HG03571 (cell line): Measurements from ENCODE around the gene CAST.
"Not testable (repeated sequence)": the region's sequence is repeated elsewhere in the genome, so short reads cannot be mapped to it uniquely, and the experiment has no call there.

Source experiments
- ATAC-seq: cut with Tn5 transposase; IDR thresholded peaks from one replicate; pipeline ENCODE4 v1.9.1; 2021; ENCODE audit not compliant: unreplicated experiment

Gene CAST

DNA sequence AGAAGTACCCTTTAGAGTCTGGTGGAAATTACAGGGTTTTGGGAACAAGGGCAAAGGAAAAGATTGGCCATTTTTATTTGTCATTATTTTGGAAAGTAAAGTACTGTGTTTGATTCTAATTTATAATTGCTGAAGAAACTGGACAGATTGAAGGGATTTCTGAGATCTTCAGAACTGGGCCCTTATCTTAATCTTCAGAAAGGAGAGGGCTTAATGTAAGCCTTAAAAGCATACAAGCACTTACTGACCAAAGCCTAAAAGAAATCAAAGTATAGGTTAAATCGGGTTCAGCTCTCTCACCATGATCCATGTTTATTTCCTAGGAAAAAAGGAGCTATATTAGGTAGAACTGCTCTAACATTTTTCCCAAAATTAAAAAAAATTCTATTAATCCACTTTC, 109.9 kb downstream of the CAST start:
- ATAC-seq: no peak

DNA sequence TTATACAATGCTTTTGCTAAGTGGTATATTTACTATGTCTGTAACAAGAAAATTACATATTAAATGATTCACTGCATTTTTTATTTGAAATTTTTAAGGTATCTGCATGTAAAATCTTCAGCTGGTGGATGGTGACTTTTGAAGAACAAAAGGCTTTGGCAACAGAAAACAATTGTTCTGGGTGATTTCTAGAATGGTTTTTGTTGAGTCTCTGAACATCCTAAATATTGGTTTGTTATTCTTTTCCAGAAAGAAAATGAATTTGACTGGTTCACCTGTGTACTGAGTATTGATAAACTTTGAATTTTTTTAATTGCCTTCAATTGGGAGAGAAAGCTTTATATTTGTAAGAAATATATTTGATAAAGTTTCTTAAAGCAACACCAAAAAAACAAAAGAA, 110.4 kb downstream of the CAST start:
- ATAC-seq: no peak

DNA sequence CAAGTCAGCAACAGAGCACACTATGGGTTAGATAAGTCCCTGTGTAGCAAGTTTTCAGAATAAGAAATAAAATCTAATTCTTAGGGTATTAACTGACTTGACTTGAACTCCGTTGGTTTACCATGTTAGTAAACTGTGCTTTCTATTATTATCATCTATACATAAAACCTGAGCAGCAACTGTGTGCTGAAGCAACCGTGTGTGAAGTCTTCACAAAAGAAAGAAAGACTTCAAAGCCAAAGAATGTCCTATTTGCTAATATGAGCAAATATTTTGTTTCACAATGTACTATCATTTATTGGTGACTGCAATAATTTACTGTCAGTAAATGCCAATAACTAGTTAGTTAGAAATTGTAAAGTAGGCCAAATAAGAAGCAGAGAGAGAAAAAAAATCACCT, 112.9 kb downstream of the CAST start:
- no peak for ATAC-seq

DNA sequence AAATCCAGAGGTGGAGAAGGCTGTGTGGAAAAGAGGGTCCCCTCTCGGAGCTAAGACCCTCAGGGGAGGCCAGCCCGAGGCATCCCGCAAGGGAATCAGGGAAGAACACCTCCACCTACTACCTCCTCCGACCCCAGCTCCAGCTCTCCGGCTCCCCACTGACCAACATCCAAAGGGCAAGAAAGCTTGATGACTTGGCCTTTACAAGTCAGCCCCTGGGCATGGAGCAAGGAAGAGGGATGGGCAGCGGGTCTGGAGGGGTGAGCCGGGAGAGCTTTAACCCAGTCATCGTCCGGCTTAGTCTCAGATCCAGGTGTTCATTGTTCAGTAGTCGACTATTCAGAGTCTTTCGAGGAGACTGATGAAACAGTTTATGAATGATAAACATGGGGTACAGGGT, 113.5 kb downstream of the CAST start:
- ATAC-seq: no peak

GRCh38 chr5:96776621-96777020, 114.4 kb downstream of the CAST start:
- ATAC-seq: no peak

- no peak for ATAC-seq
Observed at GRCh38 chr5:96778409-96778808, 116.2 kb downstream of the CAST start.

DNA sequence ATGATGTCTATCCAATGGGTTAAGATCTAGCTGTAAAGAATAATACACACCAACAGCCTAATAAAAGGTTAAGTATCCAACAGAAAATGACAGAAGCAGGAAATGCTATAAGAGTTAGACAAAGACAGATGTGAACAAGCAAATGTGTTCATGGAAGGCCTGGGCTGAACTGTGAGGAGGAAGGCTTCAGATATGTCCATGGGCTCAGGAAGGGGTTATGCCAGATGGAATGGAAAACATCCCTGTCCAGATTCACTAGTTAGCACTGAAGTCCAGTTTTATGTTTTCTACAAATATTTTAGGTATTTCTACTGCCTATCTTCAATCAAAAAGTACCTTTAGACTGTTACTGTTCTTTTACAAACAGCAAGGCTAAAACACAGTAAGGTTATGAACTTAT, 118.5 kb downstream of the CAST start:
- ATAC-seq: no peak

GRCh38 chr5:96781031-96781971, 119.1 kb downstream of the CAST start:
- ATAC-seq: no peak

DNA sequence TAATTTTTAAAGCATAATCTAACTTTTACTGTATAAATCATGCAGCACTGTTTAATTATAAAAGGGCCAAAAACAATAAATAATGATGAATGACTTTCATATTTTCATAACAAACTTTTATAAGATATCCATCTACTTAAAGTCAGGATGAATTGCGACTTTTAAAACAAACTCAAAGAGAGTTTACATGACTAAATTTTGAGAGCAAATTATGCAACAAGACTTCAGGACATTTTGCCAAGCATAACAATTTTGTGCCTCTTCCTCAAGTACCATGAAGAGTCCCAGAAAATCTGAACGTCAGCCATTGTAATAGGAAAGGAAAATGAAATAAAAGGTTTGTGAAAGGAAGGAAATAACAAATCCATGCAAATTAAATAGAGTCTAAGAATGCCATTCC, 121.2 kb downstream of the CAST start:
- no peak for ATAC-seq

GRCh38 chr5:96785326-96786109, 123.3 kb downstream of the CAST start:
- no peak for ATAC-seq

DNA sequence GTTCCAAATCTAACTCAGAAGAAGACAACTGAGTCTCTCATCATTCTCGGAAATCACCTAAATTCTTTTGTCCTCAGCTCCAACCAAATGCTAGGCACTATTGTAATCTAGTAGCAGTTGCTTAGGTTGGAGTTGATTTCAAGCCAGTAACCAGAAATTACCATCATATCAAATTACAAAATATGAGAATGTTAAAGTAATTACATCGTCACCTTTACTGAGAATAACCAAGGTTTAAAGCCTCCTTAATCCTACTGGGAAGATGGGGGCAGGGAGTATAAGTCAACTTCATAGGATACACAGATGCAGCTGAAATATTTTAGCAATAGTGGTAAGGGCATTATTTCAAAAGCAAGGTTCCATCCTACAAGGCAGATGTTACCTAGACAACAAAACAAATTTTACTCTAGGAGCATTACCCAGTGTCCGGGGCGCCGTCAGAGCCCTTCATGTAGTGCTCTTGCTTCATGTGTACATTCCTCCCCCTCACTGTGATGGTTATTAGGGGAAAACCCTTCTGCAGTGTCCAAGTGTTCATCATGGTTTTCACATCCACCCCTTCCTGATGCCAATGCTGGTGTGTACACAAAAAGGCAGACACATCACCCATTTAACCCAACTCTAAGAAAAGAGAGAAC, 126.1 kb downstream of the CAST start:
- ATAC-seq: no peak

DNA sequence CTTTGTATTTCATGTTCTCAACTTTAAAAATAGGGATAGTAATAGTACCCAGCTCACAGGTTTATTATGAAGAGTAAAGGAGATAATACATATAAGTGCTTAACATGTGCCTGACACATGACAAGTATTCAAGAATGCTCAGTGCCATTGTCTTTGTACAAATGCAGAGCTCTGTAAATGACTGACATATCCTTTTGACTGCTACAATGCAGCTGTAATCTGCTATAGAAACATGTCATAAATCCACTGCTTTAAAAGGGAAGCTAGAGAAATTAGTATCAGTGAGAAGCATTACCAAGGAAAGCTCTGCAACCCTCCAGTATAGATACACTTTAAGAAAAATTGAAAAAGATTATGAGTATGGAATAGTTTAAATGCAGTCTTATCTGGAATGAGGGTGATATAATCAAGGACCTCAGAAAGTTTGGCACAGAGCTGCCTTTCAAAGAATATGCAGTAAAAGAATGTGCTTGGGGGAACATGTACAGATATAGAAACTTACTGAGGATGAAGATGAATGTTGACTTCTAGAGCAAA, 127.7 kb downstream of the CAST start:
- no peak for ATAC-seq

DNA sequence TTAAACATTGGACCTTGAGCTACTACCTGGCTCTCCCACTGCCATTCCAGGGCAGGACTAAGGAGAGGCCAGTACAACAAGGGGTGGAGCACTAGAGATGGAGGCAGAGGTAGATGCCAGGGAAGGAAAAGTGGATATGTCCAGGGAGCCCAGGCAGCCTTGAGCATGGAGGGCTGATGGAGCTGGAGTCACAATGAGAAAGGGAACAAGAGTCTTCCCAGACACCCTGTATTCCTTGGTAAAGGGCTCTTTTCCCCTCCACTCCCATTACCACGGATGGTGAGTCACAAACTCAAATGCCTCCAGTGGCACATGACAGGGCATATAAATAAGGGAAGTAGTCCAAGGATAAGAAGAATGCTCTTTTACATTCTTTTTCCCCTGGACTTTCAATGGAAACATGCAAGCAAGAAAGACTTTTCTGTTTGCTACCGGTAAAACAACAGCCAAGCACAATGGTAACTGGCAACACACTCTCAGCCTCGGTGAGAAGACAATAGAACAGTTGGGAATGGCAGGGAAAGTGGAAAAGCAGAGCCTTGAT, 128.9 kb downstream of the CAST start:
- ATAC-seq: no peak

DNA sequence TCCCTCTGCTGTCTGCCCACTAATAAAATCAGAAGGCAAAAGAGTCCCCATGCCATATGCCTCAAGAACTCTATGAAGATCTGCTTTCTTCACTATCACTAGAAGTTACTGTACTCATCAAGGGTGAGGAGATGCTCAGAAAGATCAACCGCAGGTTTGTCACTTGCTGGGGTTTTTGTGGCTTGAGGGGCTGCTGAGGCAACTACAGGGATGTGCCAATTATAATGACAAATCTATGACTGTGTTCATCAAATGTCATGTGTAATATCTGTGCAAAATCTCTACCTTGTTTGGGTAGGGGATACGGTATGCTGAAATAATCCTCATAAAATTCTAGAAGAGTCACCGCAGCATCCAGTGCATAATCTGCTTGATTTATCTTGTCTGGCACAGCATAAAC, 132.6 kb downstream of the CAST start:
- no peak for ATAC-seq

DNA sequence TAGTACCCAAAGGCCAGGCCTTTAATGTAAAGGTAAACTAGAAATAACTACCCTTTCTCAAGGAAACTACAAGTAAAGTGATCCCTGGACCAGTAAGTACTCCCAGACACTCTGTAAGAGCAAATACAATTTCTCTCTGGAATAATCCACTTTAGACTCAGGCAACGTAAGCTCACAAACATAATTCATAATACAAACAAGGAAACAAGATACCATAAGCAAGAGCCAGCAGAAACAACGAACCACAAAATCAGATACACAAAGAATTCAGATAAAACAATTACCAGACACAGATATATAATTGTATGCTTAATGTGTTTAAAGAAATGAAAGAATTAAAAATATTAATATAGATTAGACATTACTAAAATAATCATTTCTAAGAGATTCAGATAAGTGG, 133.4 kb downstream of the CAST start:
- no peak for ATAC-seq

GRCh38 chr5:96796434-96796833, 134.3 kb downstream of the CAST start:
- ATAC-seq: no peak

- ATAC-seq: not testable (repeated sequence)
Observed at GRCh38 chr5:96801718-96802117, 139.5 kb downstream of the CAST start.

DNA sequence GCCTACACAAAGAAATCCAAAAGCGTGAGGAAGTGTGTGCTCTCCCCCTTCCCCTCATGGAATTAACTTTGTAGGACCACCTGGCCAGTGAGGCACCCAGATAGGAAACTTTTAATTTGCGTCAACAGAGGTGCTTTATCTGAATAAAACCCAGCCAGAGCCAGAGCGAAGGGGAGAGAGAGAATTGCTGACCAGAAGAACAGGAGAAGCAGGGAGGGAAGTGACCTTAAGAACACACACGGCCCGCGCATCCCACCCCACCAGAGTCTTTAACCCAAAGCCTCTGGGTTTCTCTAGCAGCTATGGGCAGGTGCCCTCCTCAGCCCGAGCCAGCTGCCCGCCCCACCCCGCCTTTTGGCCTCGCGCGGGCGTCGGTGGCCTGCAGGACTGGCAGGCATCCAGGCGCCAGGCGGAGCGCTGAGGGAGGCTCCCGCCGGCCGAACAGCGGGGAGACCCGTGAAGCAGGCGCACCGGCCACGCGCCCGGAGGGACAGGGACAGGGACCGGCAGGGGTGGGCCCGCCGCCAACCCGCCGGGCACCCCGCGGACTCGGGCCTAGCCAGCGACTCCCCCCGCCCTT, 145.0 kb downstream of the CAST start:
- ATAC-seq: peak; percentile 27

- ATAC-seq: no peak
Observed at GRCh38 chr5:96808541-96808828, 146.3 kb downstream of the CAST start.

DNA sequence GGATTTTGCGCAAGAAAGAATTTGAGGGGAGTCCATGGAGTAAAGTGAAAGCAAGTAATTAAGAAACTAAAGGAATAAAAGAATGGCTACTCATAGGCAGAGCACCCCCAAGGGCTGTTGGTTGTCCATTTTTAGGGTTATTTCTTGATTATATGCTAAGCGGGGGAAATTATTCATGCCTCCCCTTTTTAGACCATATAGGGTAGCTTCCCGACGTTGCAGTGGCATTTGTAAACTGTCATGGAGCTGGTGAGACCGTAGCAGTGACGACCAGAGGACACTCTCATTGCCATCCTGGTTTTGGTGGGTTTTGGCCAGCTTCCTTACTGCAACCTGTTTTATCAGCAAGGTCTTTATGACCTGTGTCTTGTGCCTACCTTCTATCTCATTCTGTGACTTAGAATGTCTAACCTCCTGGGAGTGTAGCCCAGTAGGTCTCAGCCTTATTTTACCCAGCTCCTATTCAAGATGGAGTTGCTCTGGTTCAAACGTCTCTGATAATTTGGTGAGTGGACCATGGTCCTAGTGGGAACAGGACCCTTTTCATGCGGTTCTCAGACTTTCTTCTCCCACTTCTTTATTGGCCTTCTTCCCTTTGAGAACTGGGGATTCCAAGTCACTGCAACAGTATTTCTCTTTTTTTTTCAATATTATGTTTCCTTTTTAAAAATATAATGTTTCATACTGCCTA, 146.8 kb downstream of the CAST start:
- ATAC-seq: no peak
